Stimulated activated CD8-positive, alpha-beta memory T cell treated with anti-CD3 and anti-CD28 coated beads, Interleukin-4, amount 100 ng/mL, for 24 hours (primary cell): Measurements from ENCODE around the gene MRTFB.

Experiments
- DNase-seq: peaks from one replicate; pipeline ENCODE4 v3.0.0-alpha.2; 2020; ENCODE audit warnings: low read depth

The MRTFB gene

DNA sequence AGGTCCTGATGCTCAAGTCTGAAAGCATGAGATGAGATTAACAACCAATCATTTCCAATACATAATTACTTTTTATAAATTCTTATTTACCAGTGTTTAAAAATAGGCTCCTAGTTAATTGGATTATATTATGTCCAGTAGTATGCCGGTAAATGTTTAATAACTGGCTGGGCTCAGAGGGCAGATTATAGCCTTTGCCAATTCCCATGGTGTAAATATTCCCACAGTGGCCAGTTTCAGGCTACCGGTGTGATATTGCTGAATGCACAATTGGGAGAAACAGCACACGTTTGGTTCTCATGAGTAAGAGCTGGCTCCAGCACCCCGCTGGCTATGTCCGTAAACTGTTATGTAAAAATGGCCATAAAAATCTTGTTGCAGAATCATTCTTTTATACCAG, 167.6 kb downstream of the MRTFB start:
- no peak for DNase-seq

DNA sequence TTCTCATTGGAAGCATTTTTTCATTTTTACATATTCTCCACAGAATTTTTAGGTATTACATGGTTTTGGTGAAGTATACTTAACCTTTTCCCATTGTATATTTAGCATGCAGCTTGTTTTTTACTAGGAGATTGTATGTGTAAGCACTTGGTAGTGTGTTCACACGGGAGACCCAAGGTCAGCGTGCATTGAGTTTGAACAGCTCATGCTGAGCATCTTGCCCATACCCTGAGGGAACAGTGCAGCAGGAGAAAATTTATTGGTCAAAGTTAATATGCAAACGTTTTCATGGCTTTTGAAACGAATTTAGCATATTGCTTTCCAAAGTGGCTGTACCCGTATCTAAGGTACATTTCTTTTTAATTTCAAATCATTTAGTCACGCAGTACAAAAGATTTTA, 168.7 kb downstream of the MRTFB start:
- DNase-seq, result no peak

DNA sequence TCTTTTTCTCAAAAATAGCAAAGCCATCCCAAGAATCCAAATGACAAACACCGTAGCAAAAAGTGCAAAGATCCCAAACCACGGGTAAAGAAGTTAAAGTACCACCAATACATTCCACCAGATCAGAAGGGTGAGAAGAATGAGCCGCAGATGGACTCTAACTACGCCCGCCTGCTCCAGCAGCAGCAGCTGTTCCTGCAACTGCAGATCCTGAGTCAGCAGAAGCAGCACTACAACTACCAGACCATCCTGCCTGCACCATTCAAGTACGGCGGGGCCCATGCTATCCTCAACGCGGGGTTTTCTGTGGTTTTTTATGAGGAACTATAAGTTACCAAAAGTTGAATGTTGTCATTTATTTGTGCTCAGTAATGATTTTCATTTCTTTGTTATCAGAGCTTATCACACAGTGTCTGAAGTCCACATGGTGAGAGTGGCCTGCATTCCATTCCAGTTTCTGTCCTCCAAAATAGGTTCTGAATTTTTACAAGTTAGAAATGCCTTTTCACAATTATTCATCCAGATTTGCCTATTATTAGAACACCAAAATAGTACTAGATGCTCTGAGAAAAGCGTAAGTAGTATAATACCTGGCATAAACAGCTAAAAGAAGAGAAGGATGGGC, 169.2 kb downstream of the MRTFB start:
- DNase-seq, result no peak

DNA sequence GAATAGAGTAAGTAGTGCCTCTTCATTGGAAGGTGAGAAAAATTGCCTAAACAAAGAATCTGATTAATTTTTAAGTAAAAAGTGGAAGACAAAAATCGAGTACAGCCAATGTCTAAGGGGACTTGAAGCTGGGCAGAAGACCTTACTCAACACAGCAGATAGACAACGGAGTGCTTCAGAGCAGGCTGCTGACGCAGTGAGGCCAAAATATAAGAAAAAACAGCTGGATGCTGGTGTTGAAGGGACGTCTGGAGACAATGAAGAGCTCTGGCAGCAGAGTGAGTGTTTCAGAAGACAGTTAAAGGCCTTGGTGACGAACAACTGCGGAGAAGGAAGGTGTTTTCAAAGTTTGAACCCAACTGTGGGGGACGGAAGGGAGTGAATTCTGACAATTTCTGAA, 169.8 kb downstream of the MRTFB start:
- DNase-seq, result no peak

DNA sequence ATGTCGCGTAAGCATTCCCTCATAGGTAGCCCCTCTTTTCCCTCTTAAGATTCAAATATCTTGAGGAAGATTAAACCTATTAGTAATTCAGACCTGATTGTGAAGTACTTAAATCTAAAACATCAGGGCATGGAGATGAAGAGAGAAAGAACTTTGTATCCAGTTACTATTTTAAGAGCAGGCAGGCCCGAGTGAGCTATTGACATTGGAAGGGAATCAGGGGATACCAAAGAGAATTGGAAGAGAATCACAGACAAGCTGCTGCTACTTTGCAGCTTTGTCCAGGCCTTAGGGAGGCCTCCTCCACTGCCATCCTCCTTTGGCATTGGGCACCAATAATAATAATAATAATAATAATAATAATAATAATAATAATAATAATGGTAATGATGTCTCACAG, 170.5 kb downstream of the MRTFB start:
- no peak for DNase-seq

DNA sequence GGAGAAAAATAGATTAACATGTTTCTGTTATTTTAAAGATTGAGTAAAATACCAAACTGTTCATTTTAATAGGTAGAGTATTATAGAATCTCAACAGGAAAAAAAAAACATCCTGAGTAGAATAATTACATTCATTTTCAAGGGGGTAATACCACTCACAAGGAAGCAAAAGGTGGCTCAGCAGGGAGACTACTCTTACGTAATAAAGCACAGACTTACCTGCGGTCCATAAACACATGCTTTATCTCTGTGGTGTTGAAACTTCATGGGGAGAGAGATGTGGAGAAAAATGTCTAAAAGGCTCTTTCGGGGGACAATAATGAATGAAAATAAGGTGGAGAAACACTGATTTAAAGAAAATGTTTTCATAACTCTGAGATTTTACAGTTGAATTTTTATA, 171.7 kb downstream of the MRTFB start:
- DNase-seq, result no peak

DNA sequence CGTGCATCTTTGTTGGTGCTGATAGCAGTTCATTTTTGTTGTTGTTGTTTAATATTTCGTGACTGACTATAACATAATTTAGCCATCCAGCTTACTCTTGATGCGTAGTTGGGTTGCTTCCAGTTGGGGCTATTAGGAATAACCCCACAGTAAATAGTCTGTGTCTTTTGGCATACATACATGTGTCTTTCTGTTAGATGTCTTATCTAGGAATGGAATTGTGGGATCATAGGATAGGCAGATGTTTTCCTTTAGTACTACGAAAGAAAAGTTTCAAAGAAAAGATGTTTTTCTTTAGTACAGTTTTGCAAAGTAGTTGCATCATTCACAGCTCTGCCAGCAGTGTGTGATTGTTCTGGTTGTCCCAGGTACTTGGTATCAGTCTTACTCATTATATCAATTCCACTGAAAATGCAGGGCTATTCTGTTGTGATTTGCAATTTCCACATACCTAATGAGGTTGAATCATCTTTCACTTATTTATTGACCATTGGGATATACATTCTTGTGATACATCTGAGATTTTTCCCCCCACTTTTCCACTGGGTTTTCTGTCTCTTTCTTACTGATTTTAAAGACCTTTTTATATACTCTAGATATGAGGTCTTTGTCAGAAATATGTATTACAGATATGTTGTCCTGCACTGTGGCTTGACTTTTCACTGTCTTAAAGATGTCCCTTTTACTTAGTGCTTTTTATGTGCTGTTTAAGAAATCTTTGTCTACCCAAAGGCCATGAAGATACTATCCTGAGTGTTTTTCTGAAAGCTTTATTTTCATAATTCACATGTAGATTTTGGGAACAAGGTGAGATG, 173.3 kb downstream of the MRTFB start:
- no peak for DNase-seq

DNA sequence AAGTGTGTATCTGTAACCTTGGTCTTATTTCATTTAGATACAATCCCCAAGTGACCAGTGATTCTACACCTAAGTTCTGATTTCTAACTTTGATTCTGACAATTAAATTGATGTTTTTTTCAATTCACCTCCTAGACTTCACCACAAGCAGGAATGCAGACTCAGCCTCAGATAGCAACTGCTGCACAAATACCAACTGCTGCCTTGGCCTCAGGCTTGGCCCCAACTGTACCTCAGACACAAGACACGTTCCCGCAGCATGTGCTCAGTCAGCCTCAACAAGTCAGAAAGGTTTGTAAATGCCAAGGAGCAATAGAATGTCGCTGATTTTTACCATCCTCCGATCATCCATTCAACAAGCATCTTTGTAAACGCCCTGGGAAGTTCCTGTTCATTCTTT, 177.7 kb downstream of the MRTFB start:
- DNase-seq, result no peak

DNA sequence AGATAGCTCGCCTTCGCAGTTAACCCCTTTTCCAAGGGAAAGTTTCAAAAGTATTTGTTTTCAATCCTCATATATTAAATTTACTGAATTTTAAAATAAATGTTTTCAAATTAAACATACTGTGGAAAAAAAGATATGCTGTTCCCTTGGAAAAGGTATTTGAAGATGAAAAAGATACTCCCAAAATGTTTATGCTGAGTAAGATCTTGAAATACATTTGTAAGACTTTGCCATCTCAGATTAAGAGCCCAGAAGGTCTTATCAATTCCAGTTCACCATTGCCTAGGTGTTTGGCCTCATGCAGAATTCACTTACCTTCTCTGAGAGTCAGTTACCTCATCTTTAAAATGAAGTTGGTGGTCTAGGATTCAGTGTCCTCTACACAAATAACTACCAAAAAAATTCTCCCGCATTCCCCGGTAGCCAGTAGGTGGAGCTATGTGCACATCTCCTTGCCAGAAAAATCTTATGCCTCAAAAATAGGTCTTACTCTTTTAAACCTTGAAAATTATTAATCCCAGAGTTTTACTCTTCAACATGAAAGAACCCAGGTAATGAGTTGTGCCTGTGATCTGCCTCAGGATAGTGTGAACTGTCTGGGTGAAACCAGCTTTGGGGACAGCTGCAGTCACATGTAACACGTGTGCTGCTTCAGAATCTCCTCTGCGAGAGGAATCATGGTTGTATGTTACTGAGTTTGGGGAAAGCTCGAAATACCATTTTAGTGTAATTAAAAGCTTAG, 178.3 kb downstream of the MRTFB start:
- DNase-seq, result peak; percentile 8

DNA sequence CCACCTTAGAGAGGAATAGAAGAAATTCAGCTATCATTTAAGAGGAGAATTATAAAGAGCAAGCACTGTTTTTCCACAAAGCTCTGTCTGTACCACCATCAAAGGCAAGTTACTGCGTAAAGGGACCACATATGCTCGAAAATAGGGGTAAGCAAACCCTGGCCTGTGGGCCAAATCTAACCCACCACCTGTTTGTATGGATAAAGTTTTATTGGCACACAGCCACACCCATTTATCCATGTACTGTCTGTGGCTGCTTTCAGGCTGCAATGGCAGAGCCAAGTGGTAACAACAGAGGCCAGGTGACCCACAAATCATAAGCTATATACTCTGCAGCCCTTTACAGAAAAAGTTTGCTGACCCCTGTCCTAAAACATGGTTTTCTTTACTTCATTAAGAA, 180.3 kb downstream of the MRTFB start:
- DNase-seq, result no peak

DNA sequence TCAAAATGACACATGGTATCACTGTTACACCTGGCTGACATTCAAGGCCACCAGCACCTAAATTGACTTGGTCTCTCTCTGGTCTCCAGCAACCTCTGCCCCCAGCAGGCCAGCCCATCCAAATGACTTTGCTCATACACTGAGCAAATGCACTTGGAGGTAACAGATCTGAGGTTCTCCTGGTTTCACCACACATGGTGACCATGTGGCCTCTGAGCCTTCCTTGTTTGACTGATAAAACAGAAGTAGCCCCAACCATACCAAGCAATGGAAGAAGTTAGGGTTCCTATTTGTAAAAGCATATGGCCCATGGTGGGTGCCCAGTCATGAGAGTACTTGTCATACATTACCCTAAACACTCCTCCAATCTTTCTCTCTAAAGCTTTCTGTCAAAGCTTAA, 181.7 kb downstream of the MRTFB start:
- DNase-seq, result no peak

DNA sequence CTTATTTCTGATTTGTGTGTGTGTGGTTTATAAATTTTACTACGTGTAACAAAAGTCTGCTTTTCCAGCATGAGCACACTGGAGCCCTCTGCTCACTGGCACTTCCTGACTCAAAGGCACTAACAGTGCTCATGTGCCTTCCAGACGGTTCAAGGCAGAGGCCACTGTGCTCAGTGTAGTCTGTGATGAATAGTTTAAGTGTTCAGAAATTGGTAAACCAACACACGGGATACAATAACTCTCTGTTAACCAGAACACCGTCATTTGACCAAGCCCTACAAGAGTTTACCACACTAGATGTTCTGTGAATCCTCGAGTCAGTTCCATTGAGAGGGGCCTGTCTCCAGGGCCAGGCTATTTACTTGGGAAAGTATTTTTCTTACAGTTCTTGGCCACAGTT, 191.9 kb downstream of the MRTFB start:
- no peak for DNase-seq

DNA sequence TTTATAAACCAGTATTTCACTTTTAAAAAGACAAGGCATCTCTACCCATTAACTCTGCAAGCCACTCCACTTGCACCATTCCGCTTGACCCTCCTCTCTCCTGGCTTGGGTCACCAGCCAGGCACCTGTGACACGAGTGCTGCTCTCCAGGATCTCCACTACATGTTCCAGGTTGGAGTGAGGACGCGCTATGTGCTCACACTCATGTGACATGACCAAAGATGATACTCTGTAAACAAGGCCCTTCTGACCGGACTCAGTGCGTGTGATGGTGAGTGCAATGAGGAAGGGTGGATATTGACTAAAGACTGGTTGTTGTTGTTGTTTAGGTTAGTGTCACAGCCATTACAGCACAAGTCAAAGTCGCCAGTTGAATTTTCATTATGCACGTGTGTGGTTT, 192.7 kb downstream of the MRTFB start:
- DNase-seq, result no peak

DNA sequence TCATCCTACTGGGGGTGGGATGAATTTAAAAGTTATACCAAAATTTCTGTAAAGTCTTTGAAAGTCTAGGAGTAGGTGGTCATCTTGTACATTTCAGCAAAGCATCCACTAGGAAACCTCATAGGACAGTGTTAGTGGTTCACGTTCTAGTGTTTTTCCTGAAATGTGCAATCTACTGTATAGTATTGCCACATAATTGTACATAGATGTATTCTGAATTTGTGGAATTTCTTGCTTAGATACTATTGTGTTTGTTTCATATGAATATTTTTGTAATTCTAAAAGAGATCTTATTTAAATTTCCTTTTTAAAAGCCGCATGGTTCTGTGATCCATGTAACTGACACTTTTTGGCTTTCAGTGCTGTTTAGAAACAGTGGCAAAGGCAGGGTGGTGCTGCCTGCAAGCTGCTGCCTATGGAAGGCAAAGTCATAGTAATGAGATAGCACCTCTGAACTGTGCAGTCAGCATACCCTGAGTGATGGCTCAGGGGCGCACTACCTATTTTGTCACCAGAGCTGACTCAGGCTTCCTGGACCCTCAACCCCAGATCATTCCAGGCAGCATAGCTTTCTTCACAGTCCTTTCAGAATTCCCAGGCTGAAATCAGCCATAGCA, 193.3 kb downstream of the MRTFB start:
- no peak for DNase-seq

DNA sequence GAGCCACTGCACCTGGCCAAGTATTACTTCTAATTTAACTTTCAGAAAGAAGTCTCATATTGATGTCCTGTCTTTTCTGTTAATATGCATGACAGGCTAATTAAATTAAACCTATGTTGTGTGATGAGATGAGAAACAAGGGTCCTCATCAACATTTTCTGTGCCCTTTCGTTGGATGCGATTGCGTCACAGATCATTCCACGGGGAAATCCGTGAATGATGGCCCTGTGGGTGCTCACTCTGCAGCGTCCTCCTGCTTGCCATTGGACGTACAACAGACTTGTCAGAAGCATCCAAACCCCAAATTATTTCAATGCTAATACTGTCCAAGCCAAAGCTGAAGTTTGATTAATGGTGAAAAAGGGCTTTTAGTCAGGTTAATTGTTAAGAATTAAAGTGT, 197.0 kb downstream of the MRTFB start:
- DNase-seq, result no peak

DNA sequence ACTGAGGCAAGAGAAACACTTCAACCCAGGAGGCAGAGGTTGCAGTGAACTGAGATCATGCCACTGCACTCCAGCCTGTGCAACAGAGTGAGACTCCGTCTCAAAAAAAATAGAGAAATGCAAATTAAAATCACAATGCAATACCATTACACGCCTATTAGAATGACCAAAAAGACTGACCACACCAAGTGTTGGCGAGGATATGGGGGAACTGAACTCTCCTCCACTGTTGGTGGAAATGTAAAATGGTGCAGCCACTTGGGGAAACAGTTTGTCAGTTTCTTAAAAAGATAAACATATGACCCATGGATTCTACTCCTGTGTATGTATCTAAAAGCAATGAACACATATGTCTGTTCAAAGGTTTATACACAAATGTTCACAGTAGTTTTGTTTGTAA, 204.8 kb downstream of the MRTFB start:
- no peak for DNase-seq

DNA sequence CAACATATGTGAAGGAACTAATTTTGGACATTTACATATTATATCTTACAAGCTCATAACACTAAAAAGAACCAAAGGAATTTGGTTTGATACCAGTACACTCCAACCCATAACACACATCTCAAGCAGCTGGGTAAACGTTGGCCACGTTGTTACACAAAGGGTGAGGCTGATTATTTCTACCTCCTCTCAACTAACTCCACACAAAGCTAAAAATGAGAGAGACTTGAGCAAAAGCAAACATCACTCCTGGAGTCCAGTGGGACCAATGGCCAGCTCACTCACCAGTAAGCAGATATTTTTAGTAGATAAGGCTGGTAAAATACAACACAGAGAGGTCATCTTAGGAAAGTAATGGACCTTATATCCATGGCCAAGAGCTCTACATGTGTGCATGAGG, 207.6 kb downstream of the MRTFB start:
- DNase-seq, result no peak

DNA sequence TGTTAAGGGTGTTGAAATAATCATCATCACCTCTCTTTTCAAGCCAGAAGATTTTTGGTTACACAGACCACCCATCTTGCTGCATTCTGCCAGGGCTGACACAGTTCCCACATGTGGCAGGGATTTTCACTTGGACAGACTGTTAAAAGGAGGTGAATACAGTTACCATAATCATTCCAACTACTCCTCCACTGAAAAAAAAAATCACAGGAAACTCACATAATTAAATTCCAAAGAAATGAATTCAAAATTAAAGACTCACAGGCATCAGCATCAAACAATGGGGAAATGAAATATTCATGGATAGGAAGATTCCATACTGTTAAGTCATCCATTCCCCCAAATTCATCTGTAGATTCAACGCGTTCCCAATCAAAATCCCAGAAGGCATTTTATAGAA, 209.4 kb downstream of the MRTFB start:
- no peak for DNase-seq

DNA sequence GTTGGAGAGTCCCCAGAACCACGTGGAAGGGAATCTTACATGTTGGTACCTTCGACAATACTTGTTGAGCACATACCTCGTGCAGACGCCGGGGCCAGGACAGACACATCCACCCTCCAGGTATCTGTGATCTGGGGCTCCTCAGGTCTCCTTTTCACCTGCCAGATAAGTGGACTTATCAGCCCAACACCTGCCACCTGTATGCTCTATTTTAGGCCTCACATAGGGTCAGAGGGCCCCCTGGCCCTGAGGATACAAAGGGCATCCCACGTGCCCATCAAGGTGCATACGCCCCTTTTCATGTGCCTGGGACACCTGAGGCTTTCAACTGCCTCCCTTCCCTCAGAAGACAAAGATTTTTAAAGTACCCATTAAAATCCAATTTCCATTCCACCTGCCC, 212.7 kb downstream of the MRTFB start:
- no peak for DNase-seq

DNA sequence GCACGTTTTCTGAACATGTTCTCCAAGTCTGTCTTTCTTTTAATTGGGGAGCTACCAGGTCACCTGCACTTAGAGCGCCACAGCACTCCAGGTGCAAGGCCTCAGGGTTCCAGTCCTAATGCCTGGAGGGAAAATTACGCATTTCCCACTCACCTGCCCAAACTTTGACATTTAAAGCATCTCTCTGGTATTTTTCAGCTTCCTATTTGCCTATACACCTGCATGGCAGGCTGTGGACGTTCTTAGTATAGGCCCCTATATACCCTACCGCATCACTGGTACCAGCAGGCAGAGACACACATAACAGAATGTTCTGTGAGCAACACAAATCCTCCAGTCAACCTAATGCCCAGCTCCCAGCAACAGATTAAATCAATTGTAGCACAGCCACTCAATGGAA, 213.3 kb downstream of the MRTFB start:
- DNase-seq, result no peak

DNA sequence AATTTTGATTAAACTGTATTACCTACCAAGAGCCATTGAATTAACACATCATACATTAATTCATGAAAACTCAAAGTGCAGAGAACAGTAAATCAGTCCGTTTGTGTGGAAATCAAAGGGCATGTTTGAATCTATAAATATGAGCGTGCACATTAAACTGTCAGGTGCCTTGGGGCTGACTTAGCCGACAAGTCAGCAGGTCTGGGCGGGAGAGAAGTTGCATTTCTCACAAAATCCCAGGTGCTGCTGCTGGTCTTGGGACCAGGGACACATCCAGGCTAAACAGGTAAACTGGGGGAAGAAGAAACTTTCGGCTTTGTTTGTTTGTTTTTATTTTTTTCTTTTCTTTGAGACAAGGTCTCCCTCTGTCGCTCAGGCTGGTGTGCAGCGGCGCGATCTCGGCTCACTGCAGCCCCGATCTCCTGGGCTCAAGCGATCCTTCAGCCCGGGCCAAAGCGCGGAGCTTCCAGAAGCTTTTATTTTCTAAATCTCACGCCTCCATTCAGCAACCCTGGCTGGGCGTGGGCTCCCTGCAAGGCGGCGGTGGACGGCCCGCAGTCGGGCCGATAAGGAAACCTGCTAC, 213.9 kb downstream of the MRTFB start:
- no peak for DNase-seq
